Measurements from ENCODE around the gene EID3. TPM values are rescaled to one million over a fixed set of nuclear protein-coding genes. Genes with fewer than 3 reads are reported as not detected.

EID3 gene
- total RNA-seq = 2.6 and 3.0 TPM in 2 replicates

DNA sequence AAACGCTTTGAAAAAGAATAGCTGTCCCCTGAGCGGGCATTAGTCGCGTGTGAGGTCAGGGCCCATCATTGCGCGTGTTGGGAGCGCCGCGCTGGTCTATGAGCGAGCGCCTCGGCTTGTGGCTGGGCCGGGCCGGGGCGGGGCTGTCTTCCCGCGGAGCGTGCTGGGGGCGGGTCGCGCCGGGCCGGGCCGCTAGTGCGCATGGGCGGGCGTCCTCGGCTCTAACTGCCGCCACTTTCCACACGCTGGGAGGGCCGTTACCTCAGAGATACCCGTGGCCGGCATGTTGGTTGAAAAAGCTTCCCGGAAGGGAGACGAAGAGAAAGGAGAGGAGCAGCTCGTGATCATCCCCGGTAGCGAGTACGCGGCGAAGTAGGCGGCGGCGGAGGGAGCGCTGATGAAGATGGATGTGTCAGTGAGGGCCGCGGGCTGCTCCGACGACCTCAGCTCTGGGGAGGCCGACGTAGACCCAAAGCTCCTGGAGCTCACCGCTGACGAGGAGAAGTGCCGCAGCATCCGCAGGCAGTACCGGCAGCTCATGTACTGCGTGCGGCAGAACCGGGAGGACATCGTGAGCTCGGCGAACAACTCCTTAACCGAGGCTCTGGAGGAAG, at the start of gene EID3:
EID3 (plus strand) TSS at position 202 of the 614 bp plus-strand sequence; CDS start at position 398, 196 bp downstream.

Other genes with a start within 250 kb of the EID3 start
- gene HCFC2, start 239.2 kb upstream of the EID3 start, total RNA-seq = 11.5 and 14.7 TPM in 2 replicates
- gene NFYB, start 165.5 kb upstream of the EID3 start, total RNA-seq = 36.0 and 39.3 TPM in 2 replicates
- gene TXNRD1, start 88.0 kb upstream of the EID3 start, total RNA-seq = 334 and 394 TPM in 2 replicates
- 3.4 and 4.9 TPM in 2 replicates for gene CHST11, start 153.2 kb downstream of the EID3 start, total RNA-seq